HG03039 (cell line): ENCODE measurements around the gene RPA1.
"Not testable (repeated sequence)": the region's sequence is repeated elsewhere in the genome, so short reads cannot be mapped to it uniquely, and the experiment has no call there.

ENCODE experiments used
- ATAC-seq: cut with Tn5 transposase; IDR thresholded peaks from one replicate; pipeline ENCODE4 v1.9.1; 2021; ENCODE audit warnings: mild to moderate bottlenecking, moderate library complexity; ENCODE audit not compliant: unreplicated experiment

Gene RPA1

GRCh38 chr17:1873418-1873817, 43.6 kb downstream of the RPA1 start:
- no peak for ATAC-seq

GRCh38 chr17:1875597-1875996, 45.8 kb downstream of the RPA1 start:
- ATAC-seq, result no peak

GRCh38 chr17:1878419-1879121, 48.8 kb downstream of the RPA1 start:
- no peak for ATAC-seq

GRCh38 chr17:1880851-1881630, 51.2 kb downstream of the RPA1 start:
- no peak for ATAC-seq

GRCh38 chr17:1882836-1883235, 53.0 kb downstream of the RPA1 start:
- no peak for ATAC-seq

- no peak for ATAC-seq
Observed at GRCh38 chr17:1883536-1883935, 53.7 kb downstream of the RPA1 start.

- no peak for ATAC-seq
Observed at GRCh38 chr17:1888741-1889140, 58.9 kb downstream of the RPA1 start.

- ATAC-seq, result no peak
Observed at GRCh38 chr17:1890758-1891450, 61.1 kb downstream of the RPA1 start.

- ATAC-seq, result no peak
Observed at GRCh38 chr17:1894753-1895339, 65.0 kb downstream of the RPA1 start.

- ATAC-seq, result not testable (repeated sequence)
Observed at GRCh38 chr17:1895479-1895878, 65.7 kb downstream of the RPA1 start.

- no peak for ATAC-seq
Observed at GRCh38 chr17:1896243-1897104, 66.7 kb downstream of the RPA1 start.

GRCh38 chr17:1897105-1897656, 67.4 kb downstream of the RPA1 start:
- no peak for ATAC-seq

- ATAC-seq, result no peak
Observed at GRCh38 chr17:1898332-1898731, 68.5 kb downstream of the RPA1 start.

GRCh38 chr17:1898872-1899271, 69.1 kb downstream of the RPA1 start:
- no peak for ATAC-seq

- ATAC-seq, result no peak
Observed at GRCh38 chr17:1899403-1900000, 69.7 kb downstream of the RPA1 start.

- ATAC-seq, result no peak
Observed at GRCh38 chr17:1904273-1905182, 74.7 kb downstream of the RPA1 start.

GRCh38 chr17:1905190-1905913, 75.5 kb downstream of the RPA1 start:
- no peak for ATAC-seq

GRCh38 chr17:1906662-1907101, 76.9 kb downstream of the RPA1 start:
- ATAC-seq, result no peak
